Measurements from ENCODE around the gene ANKS3. TPM values are rescaled to one million over a fixed set of nuclear protein-coding genes. Genes with fewer than 3 reads are reported as not detected.

Gene ANKS3
- total RNA-seq, 1 donor from 2014 or later: 16.4 TPM

GRCh38 chr16:4685776-4686496 is 48.1 kb downstream of the ANKS3 start:
- no peak for DNase-seq (ENCODE audit: low spot score)

GRCh38 chr16:4685292-4685691 is 48.8 kb downstream of the ANKS3 start:
- no peak for DNase-seq (ENCODE audit: low spot score)

DNA sequence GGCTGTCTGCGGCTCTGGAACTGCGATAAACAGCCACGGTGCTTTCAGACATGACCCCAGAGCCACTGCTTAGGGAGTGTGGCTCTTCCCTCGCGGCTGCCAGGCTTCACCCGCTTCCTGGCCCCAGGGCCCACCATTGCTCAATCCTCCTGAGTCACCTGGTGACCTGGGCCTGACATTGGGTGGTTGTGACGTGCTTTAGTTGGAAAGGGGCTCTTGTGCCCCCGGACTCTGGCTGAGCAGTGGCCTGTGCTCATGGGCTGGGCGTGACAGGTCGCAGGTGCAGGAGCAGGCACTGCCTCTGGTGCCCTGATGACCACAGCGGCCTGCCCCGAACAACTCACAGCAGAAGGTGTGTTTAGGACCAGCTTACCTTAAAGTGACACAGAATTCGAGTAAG is 49.3 kb downstream of the ANKS3 start:
- no peak for DNase-seq (ENCODE audit: low spot score)

- no peak for DNase-seq (ENCODE audit: low spot score)
Observed at GRCh38 chr16:4684058-4684715, 49.9 kb downstream of the ANKS3 start.

GRCh38 chr16:4683255-4684057 is 50.6 kb downstream of the ANKS3 start:
- no peak for DNase-seq (ENCODE audit: low spot score)

- no peak for DNase-seq (ENCODE audit: low spot score)
Observed at GRCh38 chr16:4682616-4683254, 51.3 kb downstream of the ANKS3 start.

DNA sequence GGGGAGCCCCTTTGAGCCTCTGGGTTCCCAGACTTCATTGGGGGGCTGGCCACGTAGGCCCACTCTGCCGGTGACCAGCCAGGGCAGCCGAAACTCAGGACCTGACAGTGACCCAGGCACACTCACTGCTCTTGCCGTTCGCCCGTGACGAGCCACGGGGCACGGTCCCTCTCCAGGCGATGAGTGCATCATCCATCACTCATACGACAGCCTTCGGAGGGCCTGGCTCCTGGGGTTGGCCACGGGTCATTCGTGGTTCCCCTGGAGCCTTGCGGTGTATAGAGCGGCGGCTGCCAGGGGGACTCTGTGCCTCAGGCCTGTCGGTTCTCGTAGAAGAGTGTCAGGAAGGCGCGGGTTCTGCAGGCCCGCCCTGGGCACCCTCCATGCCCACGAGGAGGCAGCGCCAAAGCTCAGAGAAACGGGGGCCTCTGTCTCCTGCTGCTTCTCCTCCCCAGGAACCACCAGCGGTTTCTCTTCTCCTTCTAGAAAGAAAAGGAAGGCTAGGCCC is 51.9 kb downstream of the ANKS3 start:
- DNase-seq (ENCODE audit: low spot score): no peak

GRCh38 chr16:4681471-4682083 is 52.5 kb downstream of the ANKS3 start:
- no peak for DNase-seq (ENCODE audit: low spot score)

- no peak for DNase-seq (ENCODE audit: low spot score)
Observed at GRCh38 chr16:4680673-4681470, 53.2 kb downstream of the ANKS3 start.

GRCh38 chr16:4679850-4680636 is 54.0 kb downstream of the ANKS3 start:
- DNase-seq (ENCODE audit: low spot score): peak; percentile 94

- no peak for DNase-seq (ENCODE audit: low spot score)
Observed at GRCh38 chr16:4679156-4679849, 54.8 kb downstream of the ANKS3 start.

DNA sequence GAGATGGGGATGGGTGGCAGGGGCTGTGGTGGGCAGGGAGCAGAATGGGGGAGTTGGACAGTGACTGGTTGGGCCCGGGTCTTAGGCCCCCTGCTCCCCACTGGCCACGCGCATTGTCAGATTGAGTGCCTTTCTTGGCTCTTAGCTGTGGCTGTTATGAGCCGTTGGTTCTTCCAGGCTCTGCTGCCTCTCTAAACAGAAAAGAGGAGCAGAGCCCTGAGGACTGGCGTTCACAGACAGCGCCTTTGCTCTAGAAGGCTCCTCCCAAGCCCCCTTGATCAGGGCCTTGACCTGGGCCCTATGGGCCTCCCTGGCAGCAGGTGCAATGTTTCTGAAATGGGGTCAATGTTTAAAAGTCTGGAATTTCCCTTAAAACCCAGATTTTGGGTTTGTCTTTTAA is 55.5 kb downstream of the ANKS3 start:
- DNase-seq (ENCODE audit: low spot score): no peak

DNA sequence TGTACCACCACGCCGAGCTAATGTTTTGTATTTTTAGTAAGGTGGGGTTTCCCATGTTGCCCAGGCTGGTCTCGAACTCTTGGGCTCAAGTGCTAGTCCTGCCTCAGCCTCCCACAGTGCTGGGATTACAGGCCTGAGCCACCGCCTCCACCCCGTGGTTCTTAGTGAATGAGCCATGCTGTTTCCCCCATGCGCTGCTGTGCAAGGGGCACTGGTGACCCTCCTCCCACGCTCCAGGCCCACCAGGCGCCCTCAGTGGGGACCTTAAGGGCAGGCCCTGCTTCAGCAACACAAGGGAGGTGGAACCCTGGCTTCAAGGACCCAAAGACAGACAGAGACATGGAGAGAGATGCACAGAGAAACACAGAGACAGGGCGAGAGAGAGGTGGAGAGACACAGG is 56.1 kb downstream of the ANKS3 start:
- no peak for DNase-seq (ENCODE audit: low spot score)

- DNase-seq (ENCODE audit: low spot score): no peak
Observed at GRCh38 chr16:4677390-4677789, 56.7 kb downstream of the ANKS3 start.

GRCh38 chr16:4676831-4677230 is 57.2 kb downstream of the ANKS3 start:
- DNase-seq (ENCODE audit: low spot score): no peak

DNA sequence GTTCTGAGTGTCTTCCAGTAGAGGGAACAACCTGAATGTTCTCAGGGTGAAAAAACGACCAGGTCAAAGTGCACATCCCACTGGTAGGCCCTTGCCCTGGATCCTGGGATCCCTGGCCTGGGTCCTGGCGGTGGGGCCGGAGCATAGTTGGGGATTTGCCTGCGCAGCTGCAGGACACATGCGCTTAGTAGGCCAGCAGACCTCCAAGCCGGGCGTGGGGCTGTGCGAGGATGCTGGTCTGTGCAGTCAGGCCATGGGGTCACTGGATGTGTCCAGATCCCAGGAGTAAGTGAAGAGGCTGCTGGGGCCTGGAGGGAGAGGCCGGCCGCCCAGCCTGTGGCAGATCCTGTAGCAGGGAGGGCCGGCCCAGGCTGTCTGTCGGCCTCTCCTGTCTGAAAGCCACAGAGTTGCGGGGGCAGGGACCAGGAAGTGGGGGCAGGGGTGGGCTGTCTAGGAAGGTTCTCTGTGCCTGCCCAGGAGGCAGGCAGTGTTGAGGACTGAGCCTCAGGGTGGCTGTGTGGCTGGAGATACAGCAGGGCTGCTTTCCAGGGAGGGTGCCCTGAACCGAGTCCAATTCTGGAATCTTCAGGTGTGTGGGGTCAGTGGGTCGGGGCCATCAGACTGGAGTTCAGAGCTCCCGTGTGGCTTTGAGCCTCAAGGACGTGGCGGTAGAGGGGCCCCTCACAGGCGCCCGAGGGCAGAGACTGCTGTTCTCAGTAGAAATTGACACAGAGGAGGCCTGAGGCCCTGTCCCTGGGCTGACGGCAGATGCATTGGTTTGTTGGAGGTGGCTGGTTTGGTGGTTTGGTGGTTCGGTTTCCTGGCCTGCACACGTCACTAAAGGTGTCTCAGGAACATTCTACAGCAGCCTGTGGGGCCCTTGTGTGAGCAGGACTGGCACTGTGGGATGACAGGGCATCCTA is 57.9 kb downstream of the ANKS3 start:
- DNase-seq (ENCODE audit: low spot score): no peak

DNA sequence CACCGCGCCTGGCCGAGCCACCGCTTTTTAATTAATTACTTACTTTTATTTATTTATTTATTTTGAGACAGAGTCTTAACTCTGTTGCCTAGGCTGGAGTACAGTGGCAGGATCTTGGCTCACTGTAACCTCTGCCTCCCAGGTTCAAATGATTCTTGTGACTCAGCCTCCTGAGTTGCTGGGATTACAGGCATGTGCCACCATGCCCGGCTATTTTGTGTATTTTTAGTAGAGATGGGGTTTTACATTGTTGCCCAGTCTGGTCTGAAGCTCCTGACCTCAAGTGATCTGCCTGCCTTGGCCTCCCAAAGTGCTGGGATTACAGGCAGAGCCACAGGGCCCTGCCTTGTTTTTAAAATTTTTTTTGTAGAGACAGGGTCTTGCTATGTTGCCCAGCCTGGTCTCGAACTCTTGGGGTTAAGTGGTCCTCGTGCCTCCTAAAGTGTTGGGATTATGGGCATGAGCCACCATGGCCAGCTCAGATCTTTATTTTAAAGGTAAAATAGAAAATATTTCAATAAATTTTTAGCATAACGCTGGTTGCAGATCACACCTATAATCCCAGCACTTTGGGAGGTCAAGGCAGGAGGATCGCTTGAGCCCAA is 59.0 kb downstream of the ANKS3 start:
- no peak for DNase-seq (ENCODE audit: low spot score)

All from mesenteric fat pad (tissue), 1 donor.